Measurements from ENCODE around the gene DCAKD. TPM values are rescaled to one million over a fixed set of nuclear protein-coding genes. Genes with fewer than 3 reads are reported as not detected.

DCAKD gene
- total and polyA plus RNA-seq, 2 of the 8 experiments (the other 6 are each of a cell fraction or from before 2014, with no cell fraction given): 35.6 to 52.9 TPM

GRCh38 chr17:45087504-45087975, 36.1 kb upstream of the DCAKD start:
- no peaks in the 10 kb centered on the region for H3K79me2 ChIP-seq (ENCODE audit: control insufficient read depth in 1 of 2, insufficient read depth in 2 of 2, low read length in 2 of 2)
- H3K9me3 ChIP-seq (ENCODE audit: insufficient read depth in 2 of 2, low read depth in 1 of 2, low read length in 1 of 2): no peaks in the 10 kb centered on the region
- H3K79me1 ChIP-seq (ENCODE audit: low read depth, low read length): no peaks in the 10 kb centered on the region; the same call in 1 of the 2 replicates
- FAIRE-seq (no peak), DNase-seq (ENCODE audit: low read depth in 1 of 2, low spot score in 2 of 2) (no peak)
- H3K14ac ChIP-seq (ENCODE audit: insufficient read length): no peak overlapping the region
- no peak overlapping the region for H4K5ac ChIP-seq (ENCODE audit: insufficient read length, low read depth, low read length)
- H3K9ac ChIP-seq (replicated peaks in 1 of 4; ENCODE audit: extremely low read depth in 1 of 4, low read depth in 3 of 4, low read length in 3 of 4): no peak overlapping the region
- no peak overlapping the region for H2BK15ac ChIP-seq (ENCODE audit: low read length)
- no peak overlapping the region for H2BK120ac ChIP-seq (replicated peaks; ENCODE audit: low read depth, low read length)
- H4K8ac ChIP-seq (ENCODE audit: extremely low read depth, insufficient read depth, low read length): no peak overlapping the region
- no peaks in the 10 kb centered on the region for H3K27me3 ChIP-seq (replicated peaks in 1 of 4; ENCODE audit: control insufficient read depth in 3 of 4, extremely low read depth in 1 of 4, insufficient read depth in 3 of 4, low read length in 3 of 4)
- H3K23ac ChIP-seq (ENCODE audit: insufficient read length): no peak overlapping the region
- no peak overlapping the region for H2BK12ac ChIP-seq (ENCODE audit: low read depth, low read length)
- H3K27ac ChIP-seq (ENCODE audit: low read depth, low read length): no peak overlapping the region
- 89% methylated on average over 3 of the region's 3 CpGs; no CpG with 5 or more reads in 1 of the 2 experiments for WGBS, 2 experiments (ENCODE audit: extremely low coverage in 1 of 2, insufficient coverage in 1 of 2, insufficient read length in 1 of 2, insufficient replicate concordance in 2 of 2, low coverage in 1 of 2, low lambda C conversion rate in 2 of 2, missing lambda C conversion rate in 1 of 2)
- TF ChIP-seq POU5F1 (IDR thresholded peaks at IDR 0.05; ENCODE audit: low read depth, low read length) (no peak), RAD21 (IDR thresholded peaks at IDR 0.05 in 1 of 2, conservative IDR thresholded peaks at IDR 0.05 in 1 of 2; ENCODE audit: low read depth in 2 of 2, low read length in 2 of 2) (no peak), JUND (IDR thresholded peaks at IDR 0.05; ENCODE audit: low read length) (no peak), KDM1A (IDR thresholded peaks at IDR 0.05; ENCODE audit: borderline replicate concordance, low read length) (no peak), GTF2F1 (IDR thresholded peaks at IDR 0.05; ENCODE audit: borderline replicate concordance, low read depth, low read length) (no peak), TBP (IDR thresholded peaks at IDR 0.05; ENCODE audit: low read depth, low read length) (no peak)
- H3K23me2 ChIP-seq (ENCODE audit: low read depth, low read length): no peaks in the 10 kb centered on the region; the same call in 1 of the 2 replicates
- H2AK5ac ChIP-seq (ENCODE audit: low read depth, low read length): no peak overlapping the region
- H2BK5ac ChIP-seq (ENCODE audit: low read depth, low read length): no peak overlapping the region
- H2BK20ac ChIP-seq (ENCODE audit: low read length): no peak overlapping the region
- H3K4me1 ChIP-seq (replicated peaks in 1 of 4; ENCODE audit: control insufficient read depth in 3 of 4, insufficient read depth in 4 of 4, low read length in 3 of 4): peaks cover 0 to 7% (median 0%) of the 10 kb centered on the region in 4 experiments; a peak in 3 of 7 replicates
- ChIA-PET CTCF (ENCODE audit: partially characterized antibody) (interaction anchor here (1.6 to 3.7 kb wide), 5 partner anchors 9 to 167 kb away, joined by 5 to 19 read pairs (median 14); partner anchors contain the start of gene PLCD3), POLR2A (ENCODE audit: partially characterized antibody) (interaction anchor here (1.6 kb wide), 1 partner anchor 64 kb away, joined by 4 read pairs; no protein-coding TSS in a partner anchor)
- no peak overlapping the region for H3K4ac ChIP-seq (replicated peaks; ENCODE audit: insufficient read length, low read depth, low read length)
- H3K4me3 ChIP-seq (ENCODE audit: extremely low read depth in 1 of 4, insufficient read depth in 2 of 4, low read depth in 3 of 4, low read length in 4 of 4): no peak overlapping the region
- H4K91ac ChIP-seq (replicated peaks; ENCODE audit: insufficient read length, low read length): no peak overlapping the region
- H3K36me3 ChIP-seq (ENCODE audit: control insufficient read depth in 2 of 4, insufficient read depth in 4 of 4, low read length in 3 of 4): peaks cover 15 to 66% (median 48%) of the 10 kb centered on the region in 4 experiments
- H3K18ac ChIP-seq (ENCODE audit: extremely low read depth, low read length): no peak overlapping the region
- H3K4me2 ChIP-seq (ENCODE audit: insufficient read depth in 1 of 2, low read depth in 2 of 2, low read length in 2 of 2): no peak overlapping the region
- H4K20me1 ChIP-seq (replicated peaks in 1 of 2; ENCODE audit: control insufficient read depth in 1 of 2, insufficient read depth in 2 of 2, low read length in 2 of 2): peaks cover 0 to 15% of the 10 kb centered on the region in 2 experiments
- no peak overlapping the region for H3K56ac ChIP-seq (replicated peaks; ENCODE audit: insufficient read length, low read depth, low read length)
- no peak overlapping the region for H2AFZ ChIP-seq (ENCODE audit: low read length)
